HG02642 (cell line): Measurements from ENCODE around the gene FMN2.
"Not testable (repeated sequence)": the region's sequence is repeated elsewhere in the genome, so short reads cannot be mapped to it uniquely, and the experiment has no call there.

ENCODE experiments used
- ATAC-seq: cut with Tn5 transposase; IDR thresholded peaks from one replicate; pipeline ENCODE4 v1.9.1; 2021; ENCODE audit warnings: mild to moderate bottlenecking; ENCODE audit not compliant: unreplicated experiment, poor library complexity

FMN2 gene

DNA sequence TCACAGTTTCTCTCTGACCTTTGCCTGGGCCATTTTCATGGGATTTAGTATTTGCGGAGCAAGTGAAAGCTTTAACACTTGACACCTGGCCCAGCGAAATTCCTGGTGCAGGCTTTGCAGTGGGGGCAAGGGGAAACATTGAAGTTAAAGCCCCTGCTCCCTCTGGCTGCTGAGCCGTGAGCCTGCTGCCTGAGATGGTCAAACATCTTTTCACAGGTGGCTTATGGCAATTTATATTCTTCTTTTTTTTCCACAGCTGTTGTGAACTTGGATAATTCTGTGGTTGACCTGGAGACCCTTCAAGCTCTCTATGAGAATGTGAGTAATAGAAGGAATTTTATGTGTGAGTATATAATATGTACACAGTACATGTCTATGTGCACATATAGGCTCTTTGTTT, 202.9 kb downstream of the FMN2 start:
- no peak for ATAC-seq

DNA sequence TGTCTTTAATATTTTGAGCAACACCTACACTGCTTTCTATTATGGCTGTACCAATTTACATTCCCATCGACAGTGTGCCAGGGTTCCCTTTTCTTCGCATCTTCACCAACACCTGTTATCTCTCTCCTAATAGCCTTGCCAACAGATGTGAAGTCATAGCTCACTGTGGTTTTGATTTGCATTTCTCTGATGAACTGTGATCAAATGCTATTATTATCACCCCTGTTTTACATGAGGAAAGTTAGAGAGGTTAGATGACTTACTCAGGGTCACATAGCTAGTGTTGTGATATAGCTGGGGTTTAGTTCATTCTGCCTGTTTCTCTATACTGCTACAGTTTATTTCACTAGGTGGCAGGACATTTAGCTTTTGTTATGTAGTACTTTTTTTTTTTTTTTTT, 204.1 kb downstream of the FMN2 start:
- no peak for ATAC-seq

DNA sequence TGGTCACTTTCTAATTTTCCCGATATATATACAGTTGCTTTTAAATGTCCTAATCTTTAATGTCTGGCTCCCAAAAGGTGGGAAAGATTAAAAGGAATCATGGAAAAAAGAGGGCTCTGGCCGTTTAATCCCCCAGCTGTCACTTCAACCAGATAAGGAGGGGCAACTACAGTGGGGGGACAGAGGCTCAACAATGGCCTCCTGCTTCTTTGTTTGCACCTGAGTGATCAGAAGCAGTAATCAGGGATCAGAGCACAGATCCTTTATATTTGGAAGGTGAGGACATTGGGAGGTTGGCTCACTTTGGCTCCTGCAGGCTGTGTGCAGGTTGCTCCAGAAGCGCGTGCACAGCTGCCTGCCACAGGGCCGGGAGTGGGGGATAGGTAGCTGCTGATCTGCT, 212.8 kb downstream of the FMN2 start:
- no peak for ATAC-seq

DNA sequence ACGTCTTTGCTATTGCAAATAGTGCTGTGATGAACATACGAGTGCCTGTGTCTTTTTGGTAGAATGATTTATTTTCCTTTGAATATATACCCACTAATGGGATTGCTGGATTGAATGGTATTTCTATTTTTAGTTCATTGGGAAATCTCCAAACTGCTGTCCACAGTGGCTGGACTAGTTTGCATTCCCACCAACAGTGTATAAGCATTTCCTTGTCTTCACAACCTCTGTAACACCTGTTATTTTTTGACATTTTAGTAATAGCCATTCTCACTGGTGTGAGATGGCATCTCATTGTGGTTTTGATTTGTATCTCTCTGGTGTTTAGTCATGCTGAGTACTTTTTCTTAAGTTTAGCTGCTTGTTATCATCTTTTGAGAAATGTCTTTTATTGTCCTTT, 215.0 kb downstream of the FMN2 start:
- ATAC-seq: no peak

DNA sequence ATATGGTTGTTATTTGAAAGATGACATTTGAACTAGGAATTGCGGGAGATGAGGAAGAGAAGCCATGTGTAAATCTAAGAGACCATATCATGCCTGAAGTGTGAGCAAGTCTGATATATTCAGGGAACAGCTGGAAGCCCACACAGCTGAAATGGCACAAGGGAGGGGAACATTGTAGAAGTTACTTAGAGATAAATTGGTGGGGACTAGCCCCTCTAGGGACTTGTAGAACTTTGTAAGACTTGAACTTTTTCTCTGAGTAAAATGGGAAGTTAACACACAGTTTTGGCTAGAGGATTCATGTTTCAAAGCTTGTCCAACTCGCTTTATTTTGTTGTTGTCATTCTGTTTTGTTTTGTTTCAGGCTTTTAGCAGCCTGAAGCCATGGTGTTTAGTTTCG, 216.4 kb downstream of the FMN2 start:
- ATAC-seq: no peak

DNA sequence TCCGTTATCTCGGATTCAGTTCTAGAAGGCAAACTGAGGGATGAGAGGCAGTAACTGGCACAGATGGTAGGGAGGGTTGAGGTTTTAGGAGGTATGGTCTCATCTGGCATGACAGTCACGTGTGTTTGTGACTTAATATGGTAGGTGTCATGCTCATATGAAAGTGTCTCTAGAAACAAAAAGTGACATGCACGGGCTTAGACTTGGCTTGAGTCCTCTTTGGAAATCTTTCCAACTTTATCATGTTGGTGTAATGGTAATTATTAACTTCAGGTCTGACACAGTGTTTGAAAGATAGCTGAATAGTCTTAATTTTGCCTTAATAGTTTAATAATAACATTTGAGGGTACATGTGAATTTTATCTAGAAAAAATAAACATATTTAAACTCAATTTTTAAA, 218.1 kb downstream of the FMN2 start:
- no peak for ATAC-seq

DNA sequence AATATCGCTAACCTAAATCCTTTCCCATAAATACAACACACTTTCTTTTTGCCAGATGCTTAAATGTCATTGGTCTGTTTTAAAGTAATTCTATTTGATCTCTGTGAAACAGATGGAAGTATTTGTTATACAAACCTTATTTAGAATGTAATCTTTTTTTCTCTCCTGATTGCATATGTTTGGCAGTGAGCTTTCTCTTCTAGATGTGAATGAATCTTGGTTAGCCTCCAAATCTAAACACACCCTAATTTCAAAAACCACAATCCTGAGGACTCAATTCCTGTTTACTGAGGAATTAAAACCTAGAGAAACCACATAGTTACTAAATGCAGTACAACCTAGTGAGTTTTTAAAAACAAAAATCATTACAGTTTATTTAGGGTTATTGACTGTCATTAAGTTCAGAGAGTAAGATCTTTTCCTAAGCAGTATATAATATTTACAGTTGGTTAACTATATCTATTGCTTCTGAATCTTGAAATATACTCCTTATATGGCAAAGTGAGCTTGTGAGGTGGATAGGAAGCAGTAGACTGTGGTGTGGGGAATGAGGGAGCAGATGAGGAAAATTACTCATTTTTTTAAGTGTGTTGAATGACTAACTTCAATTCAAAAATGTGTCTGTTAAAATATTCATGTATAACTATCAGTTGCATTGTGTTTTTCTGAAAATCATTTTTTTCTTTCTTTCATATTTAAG, 218.7 kb downstream of the FMN2 start:
- no peak for ATAC-seq

DNA sequence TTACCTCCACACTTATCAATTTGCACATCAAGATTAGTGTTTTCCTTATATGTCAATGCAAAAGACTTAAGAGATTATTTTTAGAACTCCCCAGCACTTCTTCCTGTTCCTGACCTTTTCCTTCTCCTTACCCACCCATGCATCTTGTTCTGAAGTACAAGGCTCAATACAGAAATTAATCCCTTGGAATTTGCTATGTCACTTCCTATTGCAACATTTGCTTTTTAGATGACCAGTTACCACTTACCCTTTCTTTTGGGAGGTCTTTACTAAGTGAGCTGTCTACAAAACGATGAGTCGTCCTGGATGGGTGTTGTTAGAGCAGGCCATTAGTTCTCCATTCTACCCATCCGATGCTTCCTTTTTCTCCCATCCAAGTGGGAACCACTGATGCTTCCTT, 221.2 kb downstream of the FMN2 start:
- no peak for ATAC-seq

DNA sequence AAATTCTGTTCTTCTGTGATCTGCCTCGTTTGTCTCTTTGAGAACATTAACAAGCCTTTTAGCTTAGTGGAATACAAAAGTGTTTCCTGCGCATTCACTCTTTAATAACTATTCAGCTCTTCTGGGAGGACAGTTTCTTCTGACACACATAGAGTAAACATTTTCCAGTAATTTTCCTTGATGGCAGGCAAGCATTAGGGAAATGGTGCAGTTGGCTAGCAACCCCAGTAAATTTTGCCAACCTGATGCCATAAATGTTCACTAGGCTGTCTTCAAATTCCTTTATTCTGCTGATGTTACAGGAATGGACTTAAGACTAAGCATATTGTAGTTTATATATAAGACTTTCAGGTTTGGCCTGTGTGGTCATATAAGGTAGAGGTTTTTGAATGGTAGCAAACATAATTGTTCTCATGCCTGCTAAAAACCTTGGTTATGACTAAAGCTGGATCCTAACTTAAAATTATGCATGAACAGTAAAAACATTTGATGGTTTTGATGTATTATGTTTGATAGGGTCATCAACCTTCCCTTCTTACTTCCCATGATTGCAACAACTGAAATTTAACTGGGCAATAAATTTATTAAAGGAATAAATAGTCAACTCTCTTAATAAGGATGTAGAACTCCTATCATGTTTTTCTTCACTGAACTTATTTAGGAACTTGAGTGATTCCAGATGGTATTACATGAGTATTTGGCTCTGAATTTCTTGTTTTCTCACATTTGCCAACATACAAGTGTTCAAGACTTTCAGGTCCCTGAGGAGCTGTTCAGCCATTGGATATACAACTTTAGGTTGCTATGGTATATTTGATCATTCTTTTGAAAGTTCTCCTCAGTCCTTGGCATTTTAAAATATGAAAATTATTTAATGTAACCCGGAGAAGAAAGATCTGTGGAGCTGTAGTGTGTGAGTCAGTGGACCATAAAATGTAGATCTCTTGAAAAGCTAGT, 223.4 kb downstream of the FMN2 start:
- ATAC-seq: no peak

DNA sequence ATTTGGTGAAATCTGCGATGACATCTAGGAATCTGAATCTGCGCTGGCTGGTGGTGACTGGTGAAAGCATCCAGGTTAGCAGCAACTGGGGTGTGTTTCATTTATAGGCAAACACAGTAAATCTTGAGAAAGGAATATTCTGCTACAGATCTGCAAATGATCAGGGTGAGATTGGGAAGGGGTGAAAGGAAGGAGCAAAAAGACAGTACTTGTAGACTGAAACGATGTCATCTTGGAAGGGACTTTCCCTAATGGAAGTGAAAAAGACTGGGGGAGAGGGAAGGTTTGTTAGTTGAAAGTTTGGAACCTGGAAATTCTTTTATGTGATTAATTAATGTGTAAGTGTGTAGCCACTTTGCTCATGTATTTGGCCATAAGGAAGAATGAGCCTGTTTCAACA, 228.3 kb downstream of the FMN2 start:
- no peak for ATAC-seq

DNA sequence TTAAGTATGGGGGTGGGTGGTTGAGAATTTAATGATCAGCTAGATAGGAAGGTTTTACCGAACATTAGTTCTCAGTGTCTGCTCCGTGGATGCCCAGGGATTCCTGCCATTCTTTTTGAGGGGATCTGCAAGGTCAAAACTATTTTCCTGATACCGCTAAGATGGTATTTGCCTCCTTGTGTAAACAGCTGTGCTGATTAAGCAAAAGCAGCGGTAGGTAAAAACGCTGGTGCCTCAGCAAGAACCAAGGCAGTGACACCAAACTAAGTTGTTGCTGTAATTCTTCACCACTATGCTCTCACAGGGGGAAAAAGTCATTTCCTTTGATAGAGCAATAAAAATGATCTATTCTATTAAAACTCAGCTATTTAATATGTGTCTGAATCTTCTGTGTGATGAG, 229.0 kb downstream of the FMN2 start:
- no peak for ATAC-seq

DNA sequence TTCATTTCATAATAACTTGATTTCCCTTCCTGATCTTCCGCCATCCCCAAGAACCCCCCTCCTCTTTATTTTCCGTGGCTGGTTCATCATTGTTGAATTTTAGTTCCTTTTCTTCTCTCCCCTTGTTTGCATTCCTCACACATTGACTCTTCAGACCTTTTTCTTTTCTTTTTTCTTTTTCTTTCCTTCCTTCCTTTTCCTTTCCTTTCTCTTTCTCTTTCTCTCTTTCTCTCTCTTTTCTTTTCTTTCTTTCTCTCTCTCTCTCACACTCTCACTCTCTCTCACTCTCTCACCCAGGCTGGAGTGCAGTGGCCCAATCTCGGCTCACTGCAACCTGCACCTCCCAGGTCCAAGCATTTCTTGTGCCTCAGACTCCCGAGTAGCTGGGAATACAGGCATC, 231.3 kb downstream of the FMN2 start:
- no peak for ATAC-seq

DNA sequence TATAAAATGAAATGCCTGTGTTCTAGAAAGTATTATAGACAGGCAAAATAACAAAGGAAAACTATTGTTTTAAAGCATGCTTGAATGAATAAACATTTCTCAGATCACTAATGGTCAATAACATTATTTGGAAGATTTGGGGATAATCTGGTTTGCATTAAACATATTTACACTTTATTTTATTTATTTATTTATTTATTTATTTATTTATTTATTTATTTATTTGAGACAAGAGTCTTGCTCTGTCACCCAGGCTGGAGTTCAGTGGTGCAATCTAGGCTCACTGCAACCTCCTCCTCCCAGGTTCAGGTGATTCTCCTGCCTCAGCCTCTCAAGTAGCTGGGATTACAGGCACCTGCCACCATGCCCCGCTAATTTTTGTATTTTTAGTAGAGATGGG, 236.7 kb downstream of the FMN2 start:
- not testable (repeated sequence) for ATAC-seq

DNA sequence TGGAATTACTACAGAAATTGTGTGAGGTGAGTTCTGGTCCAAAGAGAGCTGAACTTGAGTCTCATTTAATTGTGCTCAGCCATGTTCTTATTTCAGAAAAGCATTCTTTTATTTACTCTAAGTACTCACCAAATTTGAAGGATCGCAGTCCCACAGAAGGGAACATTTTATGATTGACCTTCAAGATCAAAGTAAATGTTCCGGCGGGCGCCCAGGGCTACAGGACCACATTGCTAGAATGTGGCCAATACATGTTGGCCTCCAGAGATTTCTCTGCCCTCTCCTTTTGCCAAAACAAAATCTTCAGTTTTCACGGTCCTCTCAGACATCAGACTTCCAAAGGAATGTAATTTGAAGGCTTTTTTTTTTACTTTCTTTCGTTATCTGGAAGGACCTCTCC, 237.8 kb downstream of the FMN2 start:
- ATAC-seq: no peak

DNA sequence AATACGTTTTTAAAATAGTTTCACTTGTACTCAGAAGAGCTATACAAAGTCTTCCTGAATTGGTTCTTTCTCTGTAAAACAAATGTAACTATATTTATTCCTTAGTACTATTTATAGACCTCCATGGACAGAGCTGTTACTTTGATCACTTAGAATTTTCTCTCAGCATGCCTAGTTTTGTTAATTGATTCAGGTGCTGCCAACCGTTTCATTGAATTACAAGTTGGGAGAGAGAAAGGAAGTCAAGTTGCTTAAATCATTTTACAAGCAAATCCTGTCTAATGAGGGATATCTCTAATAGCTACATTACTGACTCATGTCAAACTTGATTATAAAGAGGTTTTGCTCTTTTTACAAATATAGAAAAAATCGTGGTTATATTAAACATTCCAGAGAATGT, 241.0 kb downstream of the FMN2 start:
- ATAC-seq: no peak

DNA sequence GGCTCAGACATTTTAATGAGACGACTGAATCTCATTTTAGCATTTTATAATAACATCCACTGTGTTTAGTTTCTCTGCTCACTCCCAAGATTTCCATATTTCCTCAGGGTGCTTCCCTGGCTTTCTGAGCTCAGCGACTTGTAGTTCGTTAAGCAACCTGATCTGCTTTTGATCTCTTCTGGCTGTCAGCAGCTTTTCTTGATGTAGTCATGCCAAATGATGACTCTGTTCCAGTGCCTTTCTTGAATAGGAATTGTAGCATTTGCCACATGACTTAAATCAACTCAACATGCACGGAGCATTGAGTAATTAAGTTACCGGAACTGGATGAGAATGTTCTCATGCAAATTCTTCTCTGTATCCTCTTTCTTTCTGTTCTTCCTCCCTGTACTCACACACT, 246.1 kb downstream of the FMN2 start:
- no peak for ATAC-seq

DNA sequence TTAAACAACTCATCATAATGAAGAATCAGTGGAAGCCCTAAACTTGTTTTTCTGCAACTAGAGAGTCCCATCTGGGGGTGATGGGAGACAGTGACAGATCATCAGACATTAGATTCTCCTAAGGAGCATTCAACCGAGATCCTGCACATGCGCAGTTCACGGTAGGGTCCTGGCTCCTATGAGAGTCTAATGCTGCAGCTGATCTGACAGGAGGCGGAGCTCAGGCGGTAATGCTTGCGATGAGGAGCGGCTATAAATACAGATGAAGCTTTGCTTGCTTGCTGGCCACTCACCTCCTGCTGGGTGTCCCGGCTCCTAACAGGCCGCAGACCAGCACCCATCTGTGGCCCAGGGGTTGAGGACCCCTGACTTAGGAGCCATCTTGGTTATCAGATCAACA, 247.2 kb downstream of the FMN2 start:
- ATAC-seq: no peak

DNA sequence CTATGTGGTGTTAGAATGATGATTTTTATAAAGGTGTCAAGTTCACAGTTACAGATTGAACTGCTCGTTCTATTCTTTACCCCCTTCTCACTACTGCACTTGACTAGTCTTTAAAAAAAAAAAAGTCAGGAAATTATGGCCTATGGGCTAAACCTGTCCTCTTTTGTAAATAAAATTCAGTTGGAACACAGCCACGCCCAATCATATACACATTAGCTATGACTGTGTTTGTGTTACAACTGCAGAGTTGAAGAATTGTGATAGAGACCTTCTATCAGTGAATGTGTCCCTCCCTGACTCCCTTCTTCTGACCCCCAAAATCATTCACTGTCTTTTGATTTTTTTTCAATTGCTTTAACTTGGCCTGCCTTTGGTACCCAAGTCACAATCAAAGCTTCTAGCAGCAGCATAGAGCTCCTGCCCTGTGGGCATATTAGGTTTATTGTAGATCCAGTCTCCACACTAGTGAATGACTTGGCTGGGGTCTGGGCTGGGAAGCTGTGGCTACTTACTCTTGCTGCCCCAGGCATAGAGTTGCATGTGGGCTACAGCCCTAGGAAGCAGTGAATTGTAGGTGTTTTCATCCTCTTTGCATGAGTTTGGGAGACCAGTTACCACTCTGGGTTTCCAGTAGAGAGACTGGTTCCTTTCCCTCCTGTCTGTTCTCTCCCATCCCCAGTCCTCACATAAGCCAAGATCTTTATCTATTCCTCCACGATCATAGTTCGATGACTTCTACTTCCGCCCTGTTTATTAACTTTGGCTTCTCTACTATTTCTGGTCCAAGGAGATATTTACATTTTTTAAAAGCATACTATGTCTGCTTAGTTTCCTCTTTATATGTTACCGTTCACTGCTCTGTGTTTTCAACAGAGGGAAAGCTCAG, 249.9 kb downstream of the FMN2 start:
- ATAC-seq: no peak

DNA sequence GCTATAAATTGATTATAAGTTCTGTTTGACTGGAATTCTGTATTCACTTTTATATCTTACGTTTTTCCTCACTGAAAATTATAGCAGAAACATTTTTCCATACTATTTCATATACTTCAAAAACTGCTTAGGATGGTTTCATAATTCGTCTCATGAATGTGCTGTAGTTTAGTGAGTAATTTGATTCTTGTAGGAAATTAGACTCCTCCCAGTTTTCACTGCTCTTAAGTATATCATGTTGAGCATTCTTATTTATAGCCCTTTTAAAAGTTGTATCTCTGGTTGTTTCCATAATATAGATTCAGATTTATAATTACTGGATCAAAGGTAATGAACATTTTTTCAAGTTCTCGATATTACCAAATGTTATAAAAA, 250.6 kb downstream of the FMN2 start:
- ATAC-seq: no peak

DNA sequence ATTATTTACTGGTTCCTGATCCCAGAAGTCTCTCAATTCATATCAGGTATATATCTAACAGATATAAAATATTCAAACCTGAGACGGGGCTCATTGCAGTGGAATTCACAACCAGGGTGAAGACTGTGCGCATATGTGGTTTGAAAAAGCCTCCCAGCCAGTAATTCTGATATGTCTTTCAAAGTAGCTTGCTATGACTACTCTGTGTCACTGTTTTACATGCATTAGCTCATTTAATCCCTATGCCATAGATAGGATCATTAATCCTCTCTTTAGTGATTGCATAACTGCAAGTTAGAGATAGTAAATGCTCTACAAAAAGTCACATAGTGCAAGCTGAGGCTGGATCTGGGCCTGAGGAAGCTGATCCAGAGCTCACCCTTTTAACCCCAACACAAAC, 251.4 kb downstream of the FMN2 start:
- ATAC-seq: no peak

DNA sequence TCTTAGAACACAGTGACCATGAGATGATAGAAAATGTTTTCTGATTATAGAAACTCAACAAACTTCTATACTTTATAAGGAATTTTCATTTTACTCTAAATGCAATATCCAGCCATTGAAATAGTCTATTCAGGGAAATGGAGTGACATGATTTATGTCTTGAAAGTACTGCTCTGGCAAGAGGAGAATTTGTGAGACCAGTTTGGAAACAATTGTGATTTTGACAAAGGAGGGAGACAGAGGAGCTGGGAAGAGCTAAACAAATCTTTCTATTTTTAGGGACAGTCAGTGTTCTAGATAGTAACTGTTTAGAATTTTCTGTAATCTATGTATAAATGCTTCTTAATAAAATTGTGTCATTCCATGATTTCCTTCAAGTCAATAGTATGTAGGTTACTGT, 252.3 kb downstream of the FMN2 start:
- no peak for ATAC-seq
